WTC11 (cell line): Measurements from ENCODE around the gene ARHGAP10. TPM values are rescaled to one million over a fixed set of nuclear protein-coding genes. Genes with fewer than 3 reads are reported as not detected.

Experiments
- ATAC-seq: fragments of 200-7000 bp; cut with Tn5 transposase; 2 replicates; pipeline ENCODE4 v1.10.0; 2021; ENCODE audit warnings: mild to moderate bottlenecking, moderate library complexity
- CTCF ChIA-PET: fragments of 300-600 bp; sonication (Branson Sonifier 250); formaldehyde crosslinking; loops from one replicate; lab custom pipeline; 2021; ENCODE audit warnings: antibody characterized with exemption; lab: Charles Lee
- POLR2A ChIA-PET: fragments of 350-600 bp; sonication (Branson Sonifier 250); formaldehyde crosslinking; loops from one replicate; lab custom pipeline; 2021; ENCODE audit warnings: antibody characterized with exemption; lab: Charles Lee
- DNase-seq: peaks from one replicate; pipeline ENCODE4 v3.0.0; 2021; ENCODE audit warnings: low spot score
- H3K27ac Mint-ChIP-seq: 2 replicates; pipeline ENCODE4 v1.8.0; 2021; ENCODE audit warnings: mixed read lengths
- H3K27me3 Mint-ChIP-seq: 2 replicates; pipeline ENCODE4 v1.8.0; 2021; ENCODE audit warnings: low read depth, mild to moderate bottlenecking, moderate library complexity, mixed read lengths
- H3K36me3 Mint-ChIP-seq: 2 replicates; pipeline ENCODE4 v1.8.0; 2021; ENCODE audit warnings: mixed read lengths
- H3K4me1 Mint-ChIP-seq: 2 replicates; pipeline ENCODE4 v1.8.0; 2022; ENCODE audit warnings: mixed read lengths
- H3K4me3 Mint-ChIP-seq: 2 replicates; pipeline ENCODE4 v1.8.0; 2021; ENCODE audit warnings: mild to moderate bottlenecking, moderate library complexity, mixed read lengths
- H3K9me3 Mint-ChIP-seq: 2 replicates; pipeline ENCODE4 v1.8.0; 2021; ENCODE audit warnings: mixed read lengths
- HMGA2 ChIP-seq: fragments of 250-450 bp; sonication (Bioruptor Pico); IDR thresholded peaks from 2 replicates; pipeline ENCODE4 v1.4.0; 2021; ENCODE audit warnings: mild to moderate bottlenecking, moderate library complexity
- IRF1 ChIP-seq: sonication (generic); formaldehyde crosslinking; IDR thresholded peaks from 2 replicates; pipeline ENCODE4 v1.8.0; 2023; ENCODE audit warnings: missing genetic modification reagents
- MAX ChIP-seq: sonication (generic); formaldehyde crosslinking; IDR thresholded peaks from 2 replicates; pipeline ENCODE4 v1.8.0; 2022; ENCODE audit warnings: mild to moderate bottlenecking, missing genetic modification reagents
- MXD4 ChIP-seq: fragments of 250-450 bp; sonication (Bioruptor Pico); IDR thresholded peaks from 2 replicates; pipeline ENCODE4 v1.8.0; 2021; ENCODE audit warnings: mild to moderate bottlenecking, moderate library complexity, borderline replicate concordance
- MYBL2 ChIP-seq: sonication (generic); formaldehyde crosslinking; IDR thresholded peaks from 2 replicates; pipeline ENCODE4 v1.8.1; 2023; ENCODE audit warnings: mild to moderate bottlenecking, moderate library complexity, missing genetic modification reagents
- NR2C2 ChIP-seq: sonication (generic); formaldehyde crosslinking; IDR thresholded peaks from 2 replicates; pipeline ENCODE4 v1.8.0; 2022; ENCODE audit warnings: mild to moderate bottlenecking, missing genetic modification reagents
- PRDM15 ChIP-seq: sonication (generic); formaldehyde crosslinking; IDR thresholded peaks from 2 replicates; pipeline ENCODE4 v1.8.0; 2022; ENCODE audit warnings: missing genetic modification reagents
- SP1 ChIP-seq: sonication (generic); formaldehyde crosslinking; conservative IDR thresholded peaks from 2 replicates; pipeline ENCODE4 v1.8.1; 2022; ENCODE audit warnings: missing genetic modification reagents
- TEAD4 ChIP-seq: sonication (generic); formaldehyde crosslinking; IDR thresholded peaks from 2 replicates; pipeline ENCODE4 v1.8.0; 2022; ENCODE audit warnings: mild to moderate bottlenecking, missing genetic modification reagents
- USF2 ChIP-seq: sonication (generic); formaldehyde crosslinking; IDR thresholded peaks from 2 replicates; pipeline ENCODE4 v1.8.1; 2023; ENCODE audit warnings: mild to moderate bottlenecking, missing genetic modification reagents, moderate library complexity
- ZNF219 ChIP-seq: sonication (generic); formaldehyde crosslinking; IDR thresholded peaks from 2 replicates; pipeline ENCODE4 v1.8.0; 2023; ENCODE audit warnings: missing genetic modification reagents, mild to moderate bottlenecking, borderline replicate concordance
- ZNF281 ChIP-seq: sonication (generic); formaldehyde crosslinking; IDR thresholded peaks from 2 replicates; pipeline ENCODE4 v1.8.0; 2023; ENCODE audit warnings: mild to moderate bottlenecking, missing genetic modification reagents
- total RNA-seq: library from RNA; stranded (reverse); gene quantifications from 3 replicates; pipeline ENCODE4 v1.2.3, GENCODE V29; 2021
- TF ChIP-seq, protein P1 (sequence below): sonication (generic); formaldehyde crosslinking; IDR thresholded peaks from 2 replicates; pipeline ENCODE4 v1.8.1; 2023; ENCODE audit warnings: mild to moderate bottlenecking, missing genetic modification reagents, borderline replicate concordance
- TF ChIP-seq, protein P2 (sequence below): sonication (generic); formaldehyde crosslinking; IDR thresholded peaks from 2 replicates; pipeline ENCODE4 v1.8.1; 2022; ENCODE audit warnings: missing genetic modification reagents, borderline replicate concordance
- TF ChIP-seq, protein P3 (sequence below): fragments of 200-600 bp; IDR thresholded peaks from 2 replicates; pipeline ENCODE4 v1.8.0; 2022; ENCODE audit warnings: antibody characterized with exemption
- TF ChIP-seq, protein P4 (sequence below): sonication (generic); formaldehyde crosslinking; IDR thresholded peaks from 2 replicates; pipeline ENCODE4 v1.8.1; 2023; ENCODE audit warnings: mild to moderate bottlenecking, missing genetic modification reagents, moderate library complexity

ARHGAP10 gene
- total RNA-seq, 1 experiment from 2014 or later, result 9.6 TPM

- TF ChIP-seq MAX (no peak), PRDM15 (no peak), MXD4 (CRISPR knock-in tag) (no peak), ZNF219 (CRISPR knock-in tag) (no peak), HMGA2 (CRISPR knock-in tag) (no peak)
- TF ChIP-seq, protein P1, sequence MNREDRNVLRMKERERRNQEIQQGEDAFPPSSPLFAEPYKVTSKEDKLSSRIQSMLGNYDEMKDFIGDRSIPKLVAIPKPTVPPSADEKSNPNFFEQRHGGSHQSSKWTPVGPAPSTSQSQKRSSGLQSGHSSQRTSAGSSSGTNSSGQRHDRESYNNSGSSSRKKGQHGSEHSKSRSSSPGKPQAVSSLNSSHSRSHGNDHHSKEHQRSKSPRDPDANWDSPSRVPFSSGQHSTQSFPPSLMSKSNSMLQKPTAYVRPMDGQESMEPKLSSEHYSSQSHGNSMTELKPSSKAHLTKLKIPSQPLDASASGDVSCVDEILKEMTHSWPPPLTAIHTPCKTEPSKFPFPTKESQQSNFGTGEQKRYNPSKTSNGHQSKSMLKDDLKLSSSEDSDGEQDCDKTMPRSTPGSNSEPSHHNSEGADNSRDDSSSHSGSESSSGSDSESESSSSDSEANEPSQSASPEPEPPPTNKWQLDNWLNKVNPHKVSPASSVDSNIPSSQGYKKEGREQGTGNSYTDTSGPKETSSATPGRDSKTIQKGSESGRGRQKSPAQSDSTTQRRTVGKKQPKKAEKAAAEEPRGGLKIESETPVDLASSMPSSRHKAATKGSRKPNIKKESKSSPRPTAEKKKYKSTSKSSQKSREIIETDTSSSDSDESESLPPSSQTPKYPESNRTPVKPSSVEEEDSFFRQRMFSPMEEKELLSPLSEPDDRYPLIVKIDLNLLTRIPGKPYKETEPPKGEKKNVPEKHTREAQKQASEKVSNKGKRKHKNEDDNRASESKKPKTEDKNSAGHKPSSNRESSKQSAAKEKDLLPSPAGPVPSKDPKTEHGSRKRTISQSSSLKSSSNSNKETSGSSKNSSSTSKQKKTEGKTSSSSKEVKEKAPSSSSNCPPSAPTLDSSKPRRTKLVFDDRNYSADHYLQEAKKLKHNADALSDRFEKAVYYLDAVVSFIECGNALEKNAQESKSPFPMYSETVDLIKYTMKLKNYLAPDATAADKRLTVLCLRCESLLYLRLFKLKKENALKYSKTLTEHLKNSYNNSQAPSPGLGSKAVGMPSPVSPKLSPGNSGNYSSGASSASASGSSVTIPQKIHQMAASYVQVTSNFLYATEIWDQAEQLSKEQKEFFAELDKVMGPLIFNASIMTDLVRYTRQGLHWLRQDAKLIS, result no peak
- TF ChIP-seq, protein P2, sequence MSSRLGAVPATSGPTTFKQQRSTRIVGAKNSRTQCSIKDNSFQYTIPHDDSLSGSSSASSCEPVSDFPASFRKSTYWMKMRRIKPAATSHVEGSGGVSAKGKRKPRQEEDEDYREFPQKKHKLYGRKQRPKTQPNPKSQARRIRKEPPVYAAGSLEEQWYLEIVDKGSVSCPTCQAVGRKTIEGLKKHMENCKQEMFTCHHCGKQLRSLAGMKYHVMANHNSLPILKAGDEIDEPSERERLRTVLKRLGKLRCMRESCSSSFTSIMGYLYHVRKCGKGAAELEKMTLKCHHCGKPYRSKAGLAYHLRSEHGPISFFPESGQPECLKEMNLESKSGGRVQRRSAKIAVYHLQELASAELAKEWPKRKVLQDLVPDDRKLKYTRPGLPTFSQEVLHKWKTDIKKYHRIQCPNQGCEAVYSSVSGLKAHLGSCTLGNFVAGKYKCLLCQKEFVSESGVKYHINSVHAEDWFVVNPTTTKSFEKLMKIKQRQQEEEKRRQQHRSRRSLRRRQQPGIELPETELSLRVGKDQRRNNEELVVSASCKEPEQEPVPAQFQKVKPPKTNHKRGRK, result no peak
Observed at GRCh38 chr4:147846318-147847155, 114.6 kb downstream of the ARHGAP10 start (continued).

DNA sequence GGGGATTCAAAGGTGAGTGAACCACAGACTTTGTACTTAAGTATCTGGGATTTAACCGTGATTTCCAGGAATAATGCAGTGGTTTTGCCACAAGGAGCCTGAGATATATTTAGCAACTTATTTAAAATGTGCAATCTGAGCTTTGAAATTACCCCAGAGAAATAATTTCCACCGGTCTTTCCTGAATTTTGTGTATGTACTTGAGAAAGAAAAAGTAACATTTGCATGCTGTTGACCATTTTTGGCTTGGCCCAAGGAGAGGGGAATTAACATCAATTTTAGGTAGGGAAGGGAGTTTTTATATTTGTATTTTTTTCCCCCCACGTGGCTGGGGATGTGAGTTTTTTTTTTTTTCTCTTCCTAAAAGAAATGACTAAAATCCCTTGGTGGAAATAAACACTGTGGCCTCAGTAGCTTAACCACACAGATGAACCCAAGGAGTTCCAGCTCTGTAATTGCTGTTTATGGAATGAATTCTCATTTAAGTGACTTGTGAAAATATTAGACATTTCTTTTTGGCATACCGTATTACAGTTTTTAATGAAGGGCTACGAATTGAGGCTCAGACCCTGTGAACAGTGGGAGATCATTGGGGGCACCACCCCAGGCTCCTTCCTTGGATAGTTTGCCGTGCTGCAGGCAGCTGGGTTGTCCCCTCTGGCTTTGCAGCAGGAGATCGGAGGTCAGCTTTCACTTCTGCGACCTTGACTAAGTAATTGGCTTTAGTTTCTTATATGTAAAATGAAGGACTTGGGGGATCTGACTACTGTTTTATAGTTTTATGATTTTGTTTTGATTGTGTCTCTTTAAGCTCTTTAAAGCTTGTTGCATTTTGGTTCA, 116.1 kb downstream of the ARHGAP10 start:
- Mint-ChIP-seq H3K36me3 (peaks cover 10% of the 10 kb centered on the region), H3K4me3 (no peak overlapping the region), H3K4me1 (peaks cover 6% of the 10 kb centered on the region), H3K9me3 (peaks cover 10% of the 10 kb centered on the region), H3K27ac (no peak overlapping the region), H3K27me3 (no peaks in the 10 kb centered on the region)
- ATAC-seq (no peak), DNase-seq (no peak)
- ChIA-PET CTCF (interaction anchor here (3.3 kb wide), 1 partner anchor 19 kb away, joined by 18 read pairs; no protein-coding TSS in a partner anchor), POLR2A (no interaction called here)
- TF ChIP-seq, protein P3, sequence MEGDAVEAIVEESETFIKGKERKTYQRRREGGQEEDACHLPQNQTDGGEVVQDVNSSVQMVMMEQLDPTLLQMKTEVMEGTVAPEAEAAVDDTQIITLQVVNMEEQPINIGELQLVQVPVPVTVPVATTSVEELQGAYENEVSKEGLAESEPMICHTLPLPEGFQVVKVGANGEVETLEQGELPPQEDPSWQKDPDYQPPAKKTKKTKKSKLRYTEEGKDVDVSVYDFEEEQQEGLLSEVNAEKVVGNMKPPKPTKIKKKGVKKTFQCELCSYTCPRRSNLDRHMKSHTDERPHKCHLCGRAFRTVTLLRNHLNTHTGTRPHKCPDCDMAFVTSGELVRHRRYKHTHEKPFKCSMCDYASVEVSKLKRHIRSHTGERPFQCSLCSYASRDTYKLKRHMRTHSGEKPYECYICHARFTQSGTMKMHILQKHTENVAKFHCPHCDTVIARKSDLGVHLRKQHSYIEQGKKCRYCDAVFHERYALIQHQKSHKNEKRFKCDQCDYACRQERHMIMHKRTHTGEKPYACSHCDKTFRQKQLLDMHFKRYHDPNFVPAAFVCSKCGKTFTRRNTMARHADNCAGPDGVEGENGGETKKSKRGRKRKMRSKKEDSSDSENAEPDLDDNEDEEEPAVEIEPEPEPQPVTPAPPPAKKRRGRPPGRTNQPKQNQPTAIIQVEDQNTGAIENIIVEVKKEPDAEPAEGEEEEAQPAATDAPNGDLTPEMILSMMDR, result no peak
- no peak for TF ChIP-seq TEAD4 (CRISPR knock-in tag)
- TF ChIP-seq IRF1 (CRISPR knock-in tag), result no peak
- TF ChIP-seq, protein P4, sequence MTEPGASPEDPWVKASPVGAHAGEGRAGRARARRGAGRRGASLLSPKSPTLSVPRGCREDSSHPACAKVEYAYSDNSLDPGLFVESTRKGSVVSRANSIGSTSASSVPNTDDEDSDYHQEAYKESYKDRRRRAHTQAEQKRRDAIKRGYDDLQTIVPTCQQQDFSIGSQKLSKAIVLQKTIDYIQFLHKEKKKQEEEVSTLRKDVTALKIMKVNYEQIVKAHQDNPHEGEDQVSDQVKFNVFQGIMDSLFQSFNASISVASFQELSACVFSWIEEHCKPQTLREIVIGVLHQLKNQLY, result no peak
- TF ChIP-seq USF2 (CRISPR knock-in tag), result no peak
- TF ChIP-seq ZNF281 (CRISPR knock-in tag), result no peak
- no peak for TF ChIP-seq MYBL2 (CRISPR knock-in tag)
- no peak for TF ChIP-seq SP1 (CRISPR knock-in tag)
- TF ChIP-seq NR2C2 (CRISPR knock-in tag), result no peak
